B cell (primary cell): Measurements from ENCODE around the gene ANKS1B. TPM values are rescaled to one million over a fixed set of nuclear protein-coding genes. Genes with fewer than 3 reads are reported as not detected.

ENCODE experiments used
- ATAC-seq: fragments of 200-7000 bp; cut with Tn5 transposase; one replicate; pipeline ENCODE4 v1.10.0; 2021; ENCODE audit warnings: low read depth, mild to moderate bottlenecking, moderate number of reproducible peaks, moderate library complexity
- CTCF ChIA-PET: fragments of 350-600 bp; sonication (Branson Sonifier 250); formaldehyde crosslinking; loops from one replicate; lab custom pipeline; 2021; ENCODE audit warnings: antibody characterized with exemption, inconsistent platforms; lab: Charles Lee
- POLR2A ChIA-PET: fragments of 350-600 bp; sonication (Branson Sonifier 250); formaldehyde crosslinking; loops from one replicate; lab custom pipeline; 2021; ENCODE audit warnings: antibody characterized with exemption; lab: Charles Lee
- DNase-seq: peaks from one replicate; pipeline ENCODE4 v3.0.0; 2013
- H2AFZ ChIP-seq: 2 replicates; pipeline ENCODE4 v1.6.1; 2012; ENCODE audit warnings: mild to moderate bottlenecking, low read depth, low read length; ENCODE audit not compliant: insufficient read depth, poor library complexity, severe bottlenecking
- H3K27ac ChIP-seq, 2 donors: 1 replicate in 1 of 2; 2 replicates in 1 of 2; pipeline ENCODE4 v1.5.1; 2012 to 2013; ENCODE audit warnings: low read length in 2 of 2, mild to moderate bottlenecking in 2 of 2, moderate library complexity in 1 of 2
- H3K27me3 ChIP-seq, 4 experiments: fragments of 200-600 bp in 1 of 4; sonication (generic) in 1 of 4; replicated peaks in 1 of 4; 1 replicate in 2 of 4; 2 replicates in 2 of 4; pipeline versions ENCODE4 v1.6.1 to v1.7.0; 2013 to 2016; ENCODE audit warnings: low read length in 3 of 4, mild to moderate bottlenecking in 2 of 4, mixed read lengths in 1 of 4, moderate library complexity in 1 of 4; ENCODE audit not compliant: insufficient read depth in 4 of 4, control insufficient read depth in 3 of 4; ENCODE audit errors: control extremely low read depth in 1 of 4
- H3K36me3 ChIP-seq, 2 experiments: replicated peaks in 1 of 2; 1 replicate in 1 of 2; 2 replicates in 1 of 2; pipeline versions ENCODE4 v1.6.1 to v1.7.1; 2013; ENCODE audit warnings: low read length in 1 of 2; ENCODE audit not compliant: insufficient read depth in 2 of 2, control insufficient read depth in 1 of 2; ENCODE audit errors: control extremely low read depth in 1 of 2, extremely low read depth in 1 of 2
- H3K4me1 ChIP-seq, 2 donors: fragments of 200-600 bp in 1 of 2; sonication (generic) in 1 of 2; 1 replicate in 1 of 2; 2 replicates in 1 of 2; pipeline versions ENCODE4 v1.5.1 to v1.6.1; 2013 to 2017; ENCODE audit warnings: low read length in 2 of 2; ENCODE audit not compliant: control insufficient read depth in 2 of 2, insufficient read depth in 2 of 2
- H3K4me2 ChIP-seq: replicated peaks from 2 replicates; pipeline ENCODE3; 2012; ENCODE audit warnings: mild to moderate bottlenecking, low read depth, low read length; ENCODE audit not compliant: poor library complexity, severe bottlenecking
- H3K4me3 ChIP-seq, 5 experiments: fragments of 200-600 bp in 1 of 5; sonication (generic) in 1 of 5; 1 replicate in 3 of 5; 2 replicates in 2 of 5; pipeline versions ENCODE4 v1.5.1 to v1.7.0; 2011 to 2016; ENCODE audit warnings: low read length in 4 of 5, mild to moderate bottlenecking in 4 of 5, low read depth in 2 of 5, control low read depth in 1 of 5, moderate library complexity in 1 of 5; ENCODE audit not compliant: insufficient read depth in 1 of 5; ENCODE audit errors: control extremely low read depth in 1 of 5, extremely low read depth in 1 of 5
- H3K79me2 ChIP-seq: fragments of 200-600 bp; sonication (generic); one replicate; pipeline ENCODE4 v1.6.0; 2016; ENCODE audit warnings: low read length; ENCODE audit not compliant: control insufficient read depth, insufficient read depth
- H3K9ac ChIP-seq: fragments of 200-600 bp; sonication (generic); 2 replicates; pipeline ENCODE4 v1.6.1; 2017; ENCODE audit warnings: mild to moderate bottlenecking, low read length, moderate library complexity
- H3K9me3 ChIP-seq, 3 donors: one replicate each; pipeline versions ENCODE4 v1.6.1 to v1.7.1; 2013; ENCODE audit warnings: low read length in 2 of 3; ENCODE audit not compliant: control insufficient read depth in 2 of 3, insufficient read depth in 1 of 3; ENCODE audit errors: control extremely low read depth in 1 of 3
- H4K20me1 ChIP-seq: 2 replicates; pipeline ENCODE4 v1.6.0; 2012; ENCODE audit warnings: mild to moderate bottlenecking, low read length; ENCODE audit not compliant: insufficient read depth, control insufficient read depth, poor library complexity, severe bottlenecking
- H3K27ac Mint-ChIP-seq: one replicate; pipeline ENCODE4 v1.8.0; 2021; ENCODE audit warnings: mixed read lengths
- H3K27me3 Mint-ChIP-seq: one replicate; pipeline ENCODE4 v1.8.0; 2021; ENCODE audit warnings: mixed read lengths
- H3K4me1 Mint-ChIP-seq: one replicate; pipeline ENCODE4 v1.8.0; 2021; ENCODE audit warnings: mixed read lengths
- H3K4me3 Mint-ChIP-seq: one replicate; pipeline ENCODE4 v1.8.0; 2021; ENCODE audit warnings: mixed read lengths
- H3K9me3 Mint-ChIP-seq: one replicate; pipeline ENCODE4 v1.8.0; 2022; ENCODE audit warnings: mixed read lengths; ENCODE audit not compliant: insufficient read depth
- CTCF ChIP-seq: fragments of 200-600 bp; IDR thresholded peaks from one replicate; pipeline ENCODE4 v1.8.0; 2022; ENCODE audit warnings: antibody characterized with exemption, mild to moderate bottlenecking
- EZH2 ChIP-seq: IDR thresholded peaks from 2 replicates; pipeline ENCODE4 v1.6.1; 2012; ENCODE audit warnings: borderline replicate concordance, low read depth, mild to moderate bottlenecking, moderate library complexity, low read length; ENCODE audit not compliant: insufficient read depth, poor library complexity, severe bottlenecking
- WGBS: methylation state at CpG from one replicate; pipeline ENCODE4 v1.1.5; 2013; ENCODE audit warnings: missing lambda C conversion rate; ENCODE audit not compliant: insufficient coverage; 5-methylcytosine and 5-hydroxymethylcytosine counted together
- intact Hi-C: fragments of 100-400 bp; cut with micrococcal nuclease; formaldehyde crosslinking; loops from one replicate; pipeline ENCODE4 v1.10.0; 2022
- polyA plus RNA-seq: library from polyadenylated mRNA; depleted of rRNA; stranded (reverse); fragments of >200 nt; gene quantifications from 2 replicates; pipeline ENCODE4 v1.2.3, GENCODE V29; 2012
- total RNA-seq, 2 donors: library from RNA; stranded (reverse); fragments of 120-200 nt in 1 of 2; gene quantifications; 1 replicate in 1 of 2; 2 replicates in 1 of 2; pipeline versions ENCODE4 v1.2.3 to v1.2.4, GENCODE V29; 2013 to 2022

Gene ANKS1B
- total and polyA plus RNA-seq, 2 donors (not counting 1 experiment from before 2014, with no cell fraction given): not detected

- Histone ChIP-seq H2AFZ (no peak overlapping the region), H3K27ac (no peak overlapping the region), H3K4me2 (no peak overlapping the region), H3K79me2 (no peaks in the 10 kb centered on the region), H3K4me3 (no peak overlapping the region), H3K9ac (no peak overlapping the region), H3K27me3 (peaks cover 0 to 30% (median 24%) of the 10 kb centered on the region in 4 experiments), H3K36me3 (no peaks in the 10 kb centered on the region), H3K9me3 (peaks cover 0 to 1% (median 0%) of the 10 kb centered on the region in 3 donors), H3K4me1 (no peaks in the 10 kb centered on the region), H4K20me1 (no peaks in the 10 kb centered on the region)
- no peak for DNase-seq
- ChIA-PET CTCF (no interaction called here), POLR2A (no interaction called here)
- Mint-ChIP-seq H3K27ac (no peak overlapping the region), H3K27me3 (peaks cover 50% of the 10 kb centered on the region), H3K9me3 (no peaks in the 10 kb centered on the region), H3K4me1 (peaks cover 2% of the 10 kb centered on the region), H3K4me3 (no peak overlapping the region)
- WGBS: 11% methylated on average over 11 of the region's 27 CpGs
- ATAC-seq: no peak
- no peak for TF ChIP-seq CTCF
- TF ChIP-seq EZH2: no peak
- intact Hi-C loops: no loop called here
Observed at GRCh38 chr12:98893675-98894411, 1090.9 kb downstream of the ANKS1B start.

- ChIA-PET CTCF (no interaction called here), POLR2A (no interaction called here)
- H3K36me3 ChIP-seq: no peaks in the 10 kb centered on the region
- no peaks in the 10 kb centered on the region for H4K20me1 ChIP-seq
- Mint-ChIP-seq H3K27ac (no peak overlapping the region), H3K9me3 (no peaks in the 10 kb centered on the region), H3K4me3 (no peak overlapping the region), H3K27me3 (peaks cover 56% of the 10 kb centered on the region), H3K4me1 (peaks cover 2% of the 10 kb centered on the region)
- peaks cover 0 to 32% (median 24%) of the 10 kb centered on the region in 4 experiments for H3K27me3 ChIP-seq
- H3K9me3 ChIP-seq: peaks cover 0 to 1% (median 0%) of the 10 kb centered on the region in 3 donors
- no peak overlapping the region for H3K4me3 ChIP-seq
- no peak overlapping the region for H3K4me2 ChIP-seq
- H3K27ac ChIP-seq: no peak overlapping the region
- DNase-seq (no peak), ATAC-seq (no peak)
- TF ChIP-seq EZH2 (no peak), CTCF (no peak)
- 23% methylated on average over 9 of the region's 11 CpGs for WGBS
- no peaks in the 10 kb centered on the region for H3K79me2 ChIP-seq
- no peak overlapping the region for H2AFZ ChIP-seq
- H3K4me1 ChIP-seq: no peaks in the 10 kb centered on the region
- intact Hi-C loops: no loop called here
- H3K9ac ChIP-seq: no peak overlapping the region
Observed at GRCh38 chr12:98893126-98893674, 1091.5 kb downstream of the ANKS1B start.
